HG02870 (cell line): ENCODE measurements around the gene GABRB1.
A peak's percentile ranks its signal among the peaks of the same experiment; 100 is the strongest.

Source experiments
- ATAC-seq: cut with Tn5 transposase; IDR thresholded peaks from one replicate; pipeline ENCODE4 v1.9.1; 2021; ENCODE audit warnings: mild to moderate bottlenecking, moderate library complexity; ENCODE audit not compliant: unreplicated experiment

Gene GABRB1

GRCh38 chr4:47031011-47031678, at the start of gene GABRB1:
Gene GABRB1 (plus strand): TSS chr4:47031567.
- ATAC-seq, result no peak

- ATAC-seq, result no peak
Measured at GRCh38 chr4:46984781-46985180, 46.6 kb upstream of the GABRB1 start.

- no peak for ATAC-seq
Measured at GRCh38 chr4:46986922-46987638, 44.3 kb upstream of the GABRB1 start.

- no peak for ATAC-seq
Measured at GRCh38 chr4:46992338-46992737, 39.0 kb upstream of the GABRB1 start.

- ATAC-seq, result peak; percentile 49
Measured at GRCh38 chr4:46993075-46994006, 38.0 kb upstream of the GABRB1 start, which contains the start of gene GABRA4. Gene GABRA4 (minus strand): TSS chr4:46993581. CDS start chr4:46993424, 157 bp downstream.

GRCh38 chr4:46994007-46994405, 37.4 kb upstream of the GABRB1 start:
- peak; percentile 33 for ATAC-seq

GRCh38 chr4:46999566-46999965, 31.8 kb upstream of the GABRB1 start:
- ATAC-seq, result no peak

- ATAC-seq, result no peak
Measured at GRCh38 chr4:47000406-47000805, 31.0 kb upstream of the GABRB1 start.

GRCh38 chr4:47002580-47002979, 28.8 kb upstream of the GABRB1 start:
- ATAC-seq, result no peak

- ATAC-seq, result peak; percentile 7
Measured at GRCh38 chr4:47010347-47010911, 20.9 kb upstream of the GABRB1 start.

- peak; percentile 93 for ATAC-seq
Measured at GRCh38 chr4:47010912-47011446, 20.4 kb upstream of the GABRB1 start.

GRCh38 chr4:47012676-47013075, 18.7 kb upstream of the GABRB1 start:
- ATAC-seq, result no peak

GRCh38 chr4:47013373-47013772, 18.0 kb upstream of the GABRB1 start:
- no peak for ATAC-seq

GRCh38 chr4:47017081-47017480, 14.3 kb upstream of the GABRB1 start:
- no peak for ATAC-seq

GRCh38 chr4:47017494-47017893, 13.9 kb upstream of the GABRB1 start:
- no peak for ATAC-seq

GRCh38 chr4:47031751-47032404, 511 bp downstream of the GABRB1 start:
- peak; percentile 35 for ATAC-seq

GRCh38 chr4:47032405-47033106, 1.2 kb downstream of the GABRB1 start:
- peak; percentile 90 for ATAC-seq

GRCh38 chr4:47038263-47038662, 6.9 kb downstream of the GABRB1 start:
- ATAC-seq, result no peak

GRCh38 chr4:47040828-47041227, 9.5 kb downstream of the GABRB1 start:
- no peak for ATAC-seq

GRCh38 chr4:47043821-47044220, 12.5 kb downstream of the GABRB1 start:
- ATAC-seq, result no peak
